ENCODE results near the gene POLDIP3. TPM values are rescaled to one million over a fixed set of nuclear protein-coding genes. Genes with fewer than 3 reads are reported as not detected.
A peak's percentile ranks its signal among the peaks of the same experiment; 100 is the strongest.

The POLDIP3 gene
- total and polyA plus RNA-seq, 5 donors: 20.8 to 44.7 (median 35.5) TPM

GRCh38 chr22:42626431-42626830, 11.7 kb upstream of the POLDIP3 start:
- Histone ChIP-seq H3K4me3 (ENCODE audit: low read length) (no peak overlapping the region), H3K4me1 (ENCODE audit: control insufficient read depth, insufficient read depth, low read length) (no peaks in the 10 kb centered on the region), H3K27me3 (ENCODE audit: control insufficient read depth, insufficient read depth) (no peaks in the 10 kb centered on the region), H3K27ac (ENCODE audit: low read length) (no peak overlapping the region), H3K9me3 (ENCODE audit: control insufficient read depth, low read length) (no peaks in the 10 kb centered on the region)
- intact Hi-C loops (cut with DNase I): no loop called here
- WGBS: 97% methylated on average over 7 of the region's 7 CpGs
- DNase-seq (peak in 1 of 3 donors; percentile 17), ATAC-seq (no peak)

GRCh38 chr22:42625416-42625815, 10.7 kb upstream of the POLDIP3 start:
- Histone ChIP-seq H3K27me3 (ENCODE audit: control insufficient read depth, insufficient read depth) (no peaks in the 10 kb centered on the region), H3K4me3 (ENCODE audit: low read length) (no peak overlapping the region), H3K27ac (ENCODE audit: low read length) (no peak overlapping the region), H3K9me3 (ENCODE audit: control insufficient read depth, low read length) (no peaks in the 10 kb centered on the region), H3K4me1 (ENCODE audit: control insufficient read depth, insufficient read depth, low read length) (no peaks in the 10 kb centered on the region)
- intact Hi-C loops (cut with DNase I): no loop called here
- no peak for ATAC-seq
- DNase-seq: peak in 1 of 3 donors; percentile 40
- WGBS: 84% methylated on average over 15 of the region's 15 CpGs

DNA sequence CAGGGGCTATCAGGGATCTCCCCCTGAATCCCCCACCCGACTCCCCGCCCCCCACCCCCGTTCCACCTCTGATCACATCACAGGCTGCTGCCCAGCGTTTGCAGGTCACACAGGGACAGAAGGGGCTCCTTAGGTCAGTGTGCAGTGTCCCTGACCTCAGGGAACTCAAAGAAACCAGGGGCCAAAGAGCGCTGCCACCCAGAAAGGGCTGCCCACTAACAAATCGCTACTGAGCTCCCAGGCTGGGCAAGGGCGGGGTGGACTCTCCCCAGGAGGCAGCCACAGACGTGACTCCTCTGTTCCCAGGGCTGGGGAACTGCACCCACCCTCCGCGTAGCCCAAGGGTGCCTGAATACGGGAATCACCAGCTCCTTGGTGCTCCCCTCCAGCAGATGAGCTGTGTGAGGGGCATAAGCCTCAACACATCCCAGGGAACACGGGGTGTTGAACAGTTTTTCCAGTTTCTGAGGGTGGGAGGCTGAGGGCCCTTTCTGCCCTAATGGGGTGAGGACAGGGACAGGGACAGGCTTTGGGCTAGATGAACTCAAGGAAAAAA, 9.9 kb upstream of the POLDIP3 start:
- ATAC-seq (no peak), DNase-seq (peak in 1 of 3 donors; percentile 53)
- no peaks in the 10 kb centered on the region for H3K4me1 ChIP-seq (ENCODE audit: control insufficient read depth, insufficient read depth, low read length)
- no peaks in the 10 kb centered on the region for H3K9me3 ChIP-seq (ENCODE audit: control insufficient read depth, low read length)
- H3K27me3 ChIP-seq (ENCODE audit: control insufficient read depth, insufficient read depth): no peaks in the 10 kb centered on the region
- H3K27ac ChIP-seq (ENCODE audit: low read length): no peak overlapping the region
- intact Hi-C loops (cut with DNase I): no loop called here
- no peak overlapping the region for H3K4me3 ChIP-seq (ENCODE audit: low read length)
- 69% methylated on average over 12 of the region's 12 CpGs for WGBS

DNA sequence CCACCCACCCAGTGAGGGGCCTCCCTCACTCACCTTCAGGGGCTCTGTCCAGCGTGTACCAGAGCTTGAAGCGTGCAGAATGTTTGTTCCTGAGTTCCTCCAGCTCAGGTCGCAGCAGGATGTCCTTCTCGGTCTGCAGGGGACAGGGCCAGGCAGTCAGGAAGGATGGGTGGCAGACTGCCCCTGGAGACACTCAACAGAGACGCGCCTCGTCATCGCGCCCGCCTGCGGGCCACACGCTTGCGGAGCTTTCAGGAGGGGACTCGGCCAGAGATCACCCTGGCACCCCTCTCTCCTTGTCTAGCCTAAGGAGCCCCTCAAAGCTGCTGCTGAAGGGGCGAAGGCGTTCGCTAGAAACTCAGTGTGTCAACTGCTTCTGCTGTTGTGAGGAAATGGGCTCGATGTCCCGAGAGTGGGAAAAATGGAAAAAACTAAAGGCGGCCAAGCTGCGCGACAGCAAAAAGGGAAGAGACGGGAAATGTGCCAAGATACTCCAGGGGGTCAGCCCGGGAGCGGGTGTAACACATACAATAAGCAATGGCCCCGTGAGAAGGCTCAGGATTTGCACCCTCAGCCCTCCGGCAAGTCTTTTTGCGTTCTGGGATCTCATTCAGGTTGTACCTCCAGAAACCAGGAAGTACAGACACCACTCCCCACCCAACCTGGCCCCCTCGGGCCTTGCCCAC, 9.2 kb upstream of the POLDIP3 start:
- DNase-seq (peak in 1 of 3 donors; percentile 69), ATAC-seq (peak in 1 of 2 donors; percentile 28)
- Histone ChIP-seq H3K27me3 (ENCODE audit: control insufficient read depth, insufficient read depth) (no peaks in the 10 kb centered on the region), H3K27ac (ENCODE audit: low read length) (peak overlapping the region; percentile 9), H3K9me3 (ENCODE audit: control insufficient read depth, low read length) (no peaks in the 10 kb centered on the region), H3K4me3 (ENCODE audit: low read length) (no peak overlapping the region), H3K4me1 (ENCODE audit: control insufficient read depth, insufficient read depth, low read length) (no peaks in the 10 kb centered on the region)
- intact Hi-C loops (cut with DNase I): no loop called here
- 52% methylated on average over 29 of the region's 29 CpGs for WGBS

- intact Hi-C loops (cut with DNase I): no loop called here
- WGBS: 81% methylated on average over 18 of the region's 18 CpGs
- DNase-seq: peak in 1 of 3 donors; percentile 60
- H3K4me3 ChIP-seq (ENCODE audit: low read length): no peak overlapping the region
- H3K9me3 ChIP-seq (ENCODE audit: control insufficient read depth, low read length): no peaks in the 10 kb centered on the region
- no peaks in the 10 kb centered on the region for H3K27me3 ChIP-seq (ENCODE audit: control insufficient read depth, insufficient read depth)
- no peak for ATAC-seq
- no peaks in the 10 kb centered on the region for H3K4me1 ChIP-seq (ENCODE audit: control insufficient read depth, insufficient read depth, low read length)
- peak overlapping the region; percentile 9 for H3K27ac ChIP-seq (ENCODE audit: low read length)
Measured at GRCh38 chr22:42623301-42623751, 8.6 kb upstream of the POLDIP3 start.

GRCh38 chr22:42622061-42622710, 7.5 kb upstream of the POLDIP3 start:
- Histone ChIP-seq H3K27ac (ENCODE audit: low read length) (no peak overlapping the region), H3K4me3 (ENCODE audit: low read length) (no peak overlapping the region), H3K4me1 (ENCODE audit: control insufficient read depth, insufficient read depth, low read length) (peaks cover 3% of the 10 kb centered on the region), H3K27me3 (ENCODE audit: control insufficient read depth, insufficient read depth) (no peaks in the 10 kb centered on the region), H3K9me3 (ENCODE audit: control insufficient read depth, low read length) (no peaks in the 10 kb centered on the region)
- ATAC-seq: no peak
- WGBS: 89% methylated on average over 20 of the region's 20 CpGs
- DNase-seq: peak in 1 of 3 donors; percentile 54
- intact Hi-C loops (cut with DNase I): no loop called here

DNA sequence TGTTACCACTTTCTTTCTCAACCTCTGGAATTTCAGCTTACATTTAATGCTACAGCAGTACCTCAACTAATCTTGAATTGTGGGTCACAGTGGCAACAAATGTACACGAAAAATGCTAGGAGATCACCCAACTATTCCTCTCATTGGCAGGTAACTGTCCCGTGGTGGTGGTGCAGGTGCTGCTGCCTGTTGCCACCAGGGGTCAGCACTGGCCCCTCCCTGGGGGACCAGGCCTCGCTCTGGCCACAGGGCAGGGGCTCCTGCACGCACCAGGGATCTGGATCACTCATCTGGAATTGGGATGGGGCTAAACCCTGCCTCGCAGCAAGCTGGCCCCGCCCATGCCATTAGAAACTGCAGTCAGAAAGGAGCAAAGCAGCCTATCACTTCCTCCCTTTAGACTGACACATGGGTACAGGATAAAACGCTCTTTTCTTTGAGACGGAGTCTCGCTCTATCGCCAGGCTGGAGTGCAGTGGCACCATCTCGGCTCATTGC, 6.9 kb upstream of the POLDIP3 start:
- Histone ChIP-seq H3K27me3 (ENCODE audit: control insufficient read depth, insufficient read depth) (no peaks in the 10 kb centered on the region), H3K4me3 (ENCODE audit: low read length) (no peak overlapping the region), H3K9me3 (ENCODE audit: control insufficient read depth, low read length) (no peaks in the 10 kb centered on the region), H3K27ac (ENCODE audit: low read length) (no peak overlapping the region), H3K4me1 (ENCODE audit: control insufficient read depth, insufficient read depth, low read length) (peaks cover 3% of the 10 kb centered on the region)
- peak; percentile 77 to 90 (median 88) for DNase-seq
- peak; percentile 52 to 56 for ATAC-seq
- intact Hi-C loops (cut with DNase I): no loop called here
- WGBS: 46% methylated on average over 11 of the region's 11 CpGs

GRCh38 chr22:42620084-42620483, 5.4 kb upstream of the POLDIP3 start:
- 93% methylated on average over 4 of the region's 4 CpGs for WGBS
- peaks cover 3% of the 10 kb centered on the region for H3K4me1 ChIP-seq (ENCODE audit: control insufficient read depth, insufficient read depth, low read length)
- DNase-seq (no peak), ATAC-seq (no peak)
- no peaks in the 10 kb centered on the region for H3K27me3 ChIP-seq (ENCODE audit: control insufficient read depth, insufficient read depth)
- no peak overlapping the region for H3K27ac ChIP-seq (ENCODE audit: low read length)
- no peaks in the 10 kb centered on the region for H3K9me3 ChIP-seq (ENCODE audit: control insufficient read depth, low read length)
- intact Hi-C loops (cut with DNase I): no loop called here
- no peak overlapping the region for H3K4me3 ChIP-seq (ENCODE audit: low read length)

DNA sequence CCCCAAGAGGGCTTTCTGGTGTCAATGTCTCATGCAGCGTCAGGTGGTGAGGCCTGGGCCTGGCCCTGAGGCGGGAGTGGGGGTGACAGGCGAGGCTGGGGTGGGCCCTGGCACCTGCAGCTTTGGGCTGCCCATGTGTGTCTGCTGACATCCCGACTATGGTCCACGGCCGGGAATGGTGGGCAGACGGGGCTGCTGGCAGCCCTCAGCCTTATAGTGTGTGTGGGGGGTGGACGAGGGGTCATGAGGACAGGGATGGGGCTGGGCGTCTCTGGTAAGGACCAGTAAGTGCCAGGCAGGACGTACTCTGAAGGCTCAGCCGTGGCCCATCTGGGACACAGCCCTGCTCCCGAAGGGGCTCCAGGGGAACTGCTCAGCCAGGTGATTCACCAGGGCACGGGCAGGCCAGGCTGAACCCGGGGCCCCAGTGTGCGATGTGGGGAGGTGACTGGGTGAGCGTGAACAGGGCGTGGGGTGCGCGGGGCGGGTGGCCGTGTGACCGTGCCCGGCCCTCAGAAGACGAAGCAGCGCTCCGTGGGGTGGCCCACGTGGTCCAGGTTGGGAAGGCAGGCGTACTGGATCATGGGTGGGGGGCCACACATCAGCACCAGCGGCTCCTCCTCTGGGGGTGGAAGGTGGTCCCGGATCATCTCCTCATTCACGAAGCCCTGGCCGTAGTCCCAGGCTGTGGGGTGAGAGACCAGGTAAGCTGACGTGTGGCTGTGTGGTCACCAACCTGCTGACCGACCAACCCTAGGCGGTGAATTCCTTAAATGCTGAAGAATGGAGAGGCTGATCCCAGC, 4.8 kb upstream of the POLDIP3 start:
- ATAC-seq: no peak
- Histone ChIP-seq H3K4me3 (ENCODE audit: low read length) (no peak overlapping the region), H3K27ac (ENCODE audit: low read length) (no peak overlapping the region), H3K4me1 (ENCODE audit: control insufficient read depth, insufficient read depth, low read length) (peaks cover 3% of the 10 kb centered on the region), H3K27me3 (ENCODE audit: control insufficient read depth, insufficient read depth) (no peaks in the 10 kb centered on the region), H3K9me3 (ENCODE audit: control insufficient read depth, low read length) (no peaks in the 10 kb centered on the region)
- DNase-seq: peak in 1 of 3 donors; percentile 70
- intact Hi-C loops (cut with DNase I): no loop called here
- 92% methylated on average over 35 of the region's 35 CpGs for WGBS

DNA sequence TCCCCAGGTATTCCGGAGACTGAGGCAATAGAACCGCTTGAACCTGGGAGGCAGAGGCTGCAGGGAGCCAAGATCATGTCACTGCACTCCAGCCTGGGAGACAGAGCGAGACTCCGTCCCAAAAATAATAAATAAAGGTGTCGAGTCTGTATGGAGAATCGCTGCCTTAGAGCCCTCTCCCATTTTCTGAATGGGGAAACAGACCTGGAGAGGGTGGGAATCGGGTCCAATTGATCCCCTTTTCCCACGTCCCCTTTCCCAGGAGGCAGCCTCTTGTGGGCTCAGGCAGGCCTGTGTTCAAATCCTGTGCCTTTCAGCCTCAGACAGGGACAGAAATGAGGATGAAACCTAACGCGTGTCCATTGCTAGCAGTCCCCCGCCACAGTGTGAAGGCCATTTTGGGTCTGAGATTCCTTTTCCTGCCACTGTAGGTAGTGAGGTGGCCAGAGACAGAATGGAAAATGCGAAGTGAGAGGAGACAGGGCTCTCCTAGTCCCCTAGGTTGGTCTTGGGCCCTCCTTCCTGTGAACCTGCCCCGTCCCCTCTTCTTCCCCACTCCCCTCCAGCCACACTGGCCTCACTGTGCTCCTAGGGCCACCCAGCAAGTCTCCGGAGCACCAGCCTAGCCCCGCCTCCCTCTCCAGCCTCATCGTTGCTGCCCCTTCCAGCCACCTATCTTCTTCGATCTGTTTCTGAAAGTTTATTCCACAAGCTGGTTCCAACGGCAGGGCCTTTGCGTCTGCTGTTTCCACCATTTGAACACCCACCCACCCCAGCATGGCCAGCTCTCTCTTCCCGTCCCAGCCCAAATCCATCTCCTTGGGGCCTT, 2.7 kb upstream of the POLDIP3 start:
- peak in 2 of 3 donors; percentile 55 to 72 for DNase-seq
- H3K27ac ChIP-seq (ENCODE audit: low read length): peak overlapping the region; percentile 61
- H3K27me3 ChIP-seq (ENCODE audit: control insufficient read depth, insufficient read depth): no peaks in the 10 kb centered on the region
- 58% methylated on average over 20 of the region's 20 CpGs for WGBS
- ATAC-seq: no peak
- peaks cover 8% of the 10 kb centered on the region for H3K4me1 ChIP-seq (ENCODE audit: control insufficient read depth, insufficient read depth, low read length)
- intact Hi-C loops (cut with DNase I): no loop called here
- H3K4me3 ChIP-seq (ENCODE audit: low read length): no peak overlapping the region
- H3K9me3 ChIP-seq (ENCODE audit: control insufficient read depth, low read length): no peaks in the 10 kb centered on the region

All from right cardiac atrium (tissue), 5 donors.